GM12874 (cell line): ENCODE data around the gene POGZ.

Experiments used
- TF ChIP-seq, protein P1 (sequence below): IDR thresholded peaks from 2 replicates; pipeline ENCODE4 v1.5.1; 2011; ENCODE audit warnings: low read depth, mild to moderate bottlenecking, control low read depth, low read length, moderate library complexity; ENCODE audit not compliant: insufficient read depth

Gene POGZ

GRCh38 chr1:151399324-151400171, 59.7 kb downstream of the POGZ start, which contains the start of gene PSMB4:
PSMB4 (plus strand) TSS chr1:151399573; CDS start chr1:151399588, 15 bp downstream.
- TF ChIP-seq, protein P1, sequence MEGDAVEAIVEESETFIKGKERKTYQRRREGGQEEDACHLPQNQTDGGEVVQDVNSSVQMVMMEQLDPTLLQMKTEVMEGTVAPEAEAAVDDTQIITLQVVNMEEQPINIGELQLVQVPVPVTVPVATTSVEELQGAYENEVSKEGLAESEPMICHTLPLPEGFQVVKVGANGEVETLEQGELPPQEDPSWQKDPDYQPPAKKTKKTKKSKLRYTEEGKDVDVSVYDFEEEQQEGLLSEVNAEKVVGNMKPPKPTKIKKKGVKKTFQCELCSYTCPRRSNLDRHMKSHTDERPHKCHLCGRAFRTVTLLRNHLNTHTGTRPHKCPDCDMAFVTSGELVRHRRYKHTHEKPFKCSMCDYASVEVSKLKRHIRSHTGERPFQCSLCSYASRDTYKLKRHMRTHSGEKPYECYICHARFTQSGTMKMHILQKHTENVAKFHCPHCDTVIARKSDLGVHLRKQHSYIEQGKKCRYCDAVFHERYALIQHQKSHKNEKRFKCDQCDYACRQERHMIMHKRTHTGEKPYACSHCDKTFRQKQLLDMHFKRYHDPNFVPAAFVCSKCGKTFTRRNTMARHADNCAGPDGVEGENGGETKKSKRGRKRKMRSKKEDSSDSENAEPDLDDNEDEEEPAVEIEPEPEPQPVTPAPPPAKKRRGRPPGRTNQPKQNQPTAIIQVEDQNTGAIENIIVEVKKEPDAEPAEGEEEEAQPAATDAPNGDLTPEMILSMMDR = peak; percentile 38

DNA sequence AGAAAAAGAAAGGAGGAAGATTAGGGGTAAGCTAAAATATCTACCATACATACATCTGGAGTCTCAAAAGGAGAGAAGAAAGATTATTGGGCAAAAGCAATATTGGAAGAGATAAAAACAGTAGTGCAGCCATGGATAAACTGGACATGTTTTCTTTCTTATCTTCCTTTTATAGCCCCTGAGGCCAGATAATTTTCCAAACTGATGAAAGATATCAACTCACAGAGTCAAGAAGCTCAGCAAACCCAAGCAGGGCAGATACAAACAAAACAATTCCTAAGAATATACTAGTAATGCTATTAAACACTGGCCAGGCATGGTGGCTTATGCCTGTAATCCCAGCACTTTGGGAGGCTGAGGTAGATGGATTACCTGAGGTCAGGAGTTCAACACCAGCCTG, 65.7 kb downstream of the POGZ start:
- TF ChIP-seq, protein P1 = no peak

- TF ChIP-seq, protein P1 = no peak
Measured at GRCh38 chr1:151391079-151391563, 68.2 kb downstream of the POGZ start.

DNA sequence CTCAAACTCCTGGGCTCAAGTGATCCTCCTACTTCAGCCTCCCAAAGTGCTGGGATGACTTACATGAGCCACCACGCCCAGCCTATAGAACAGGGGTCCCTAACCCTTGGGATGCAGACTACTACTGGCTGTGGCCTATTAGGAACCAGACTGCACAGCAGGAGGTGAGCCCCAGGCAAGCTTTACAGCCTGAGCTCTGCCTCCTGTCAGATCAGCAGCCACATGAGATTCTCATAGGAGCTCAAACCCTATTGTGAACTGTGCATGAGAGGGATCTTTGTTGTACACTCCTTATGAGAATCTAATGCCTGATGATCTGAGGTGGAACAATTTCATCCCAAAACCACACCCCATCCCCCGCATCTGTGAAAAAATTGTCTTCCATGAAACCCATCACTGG, 73.3 kb downstream of the POGZ start:
- TF ChIP-seq, protein P1 = no peak

GRCh38 chr1:151384584-151384983, 74.7 kb downstream of the POGZ start:
- TF ChIP-seq, protein P1 = no peak

DNA sequence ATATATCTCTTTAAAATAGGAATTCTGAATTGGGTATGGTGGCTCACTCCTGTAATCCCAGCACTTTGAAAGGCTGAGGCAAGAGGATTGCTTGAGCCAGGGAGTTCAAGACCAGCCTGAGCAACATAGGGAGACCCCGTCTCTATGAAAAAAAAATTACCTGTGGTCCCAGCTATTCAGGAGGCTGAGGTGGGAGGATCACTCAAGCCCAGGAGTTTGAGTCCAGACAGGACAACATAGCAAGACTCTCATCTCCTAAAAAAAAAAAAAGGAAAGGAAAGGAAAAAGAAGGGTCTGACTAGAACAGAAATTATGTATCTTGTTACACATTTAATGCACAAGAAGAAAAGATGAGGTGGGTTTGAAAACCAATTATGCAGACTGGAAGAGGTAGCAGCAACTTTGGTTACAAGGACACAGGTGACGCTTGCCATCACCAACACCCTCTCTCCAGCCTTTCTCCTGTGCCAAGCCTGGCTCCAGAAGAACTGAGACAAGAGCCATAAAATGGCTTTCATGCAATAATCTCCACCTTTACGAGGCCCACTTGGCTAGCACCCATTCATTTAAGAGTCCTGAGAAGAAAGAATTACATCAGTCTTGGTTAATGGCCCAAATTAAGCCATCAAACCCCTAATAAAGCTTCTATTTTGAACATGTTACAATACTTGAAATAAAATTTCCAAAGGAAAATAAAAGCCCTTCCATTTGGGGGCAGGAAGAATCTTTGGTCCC, 82.0 kb downstream of the POGZ start:
- TF ChIP-seq, protein P1 = no peak

- TF ChIP-seq, protein P1 = no peak
Measured at GRCh38 chr1:151373196-151373595, 86.1 kb downstream of the POGZ start.
